ENCODE measurements around the gene MRAP. TPM values are rescaled to one million over a fixed set of nuclear protein-coding genes. Genes with fewer than 3 reads are reported as not detected.

MRAP gene
- total RNA-seq, 4 donors from 2014 or later, result 0.98 to 1.8 TPM; not detected in 2

- TF ChIP-seq, protein P1, sequence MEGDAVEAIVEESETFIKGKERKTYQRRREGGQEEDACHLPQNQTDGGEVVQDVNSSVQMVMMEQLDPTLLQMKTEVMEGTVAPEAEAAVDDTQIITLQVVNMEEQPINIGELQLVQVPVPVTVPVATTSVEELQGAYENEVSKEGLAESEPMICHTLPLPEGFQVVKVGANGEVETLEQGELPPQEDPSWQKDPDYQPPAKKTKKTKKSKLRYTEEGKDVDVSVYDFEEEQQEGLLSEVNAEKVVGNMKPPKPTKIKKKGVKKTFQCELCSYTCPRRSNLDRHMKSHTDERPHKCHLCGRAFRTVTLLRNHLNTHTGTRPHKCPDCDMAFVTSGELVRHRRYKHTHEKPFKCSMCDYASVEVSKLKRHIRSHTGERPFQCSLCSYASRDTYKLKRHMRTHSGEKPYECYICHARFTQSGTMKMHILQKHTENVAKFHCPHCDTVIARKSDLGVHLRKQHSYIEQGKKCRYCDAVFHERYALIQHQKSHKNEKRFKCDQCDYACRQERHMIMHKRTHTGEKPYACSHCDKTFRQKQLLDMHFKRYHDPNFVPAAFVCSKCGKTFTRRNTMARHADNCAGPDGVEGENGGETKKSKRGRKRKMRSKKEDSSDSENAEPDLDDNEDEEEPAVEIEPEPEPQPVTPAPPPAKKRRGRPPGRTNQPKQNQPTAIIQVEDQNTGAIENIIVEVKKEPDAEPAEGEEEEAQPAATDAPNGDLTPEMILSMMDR (IDR thresholded peaks at IDR 0.05), result no peak
- TF ChIP-seq EP300 (IDR thresholded peaks at IDR 0.05) (no peak), POLR2A (IDR thresholded peaks at IDR 0.05) (no peak), POLR2AphosphoS5 (IDR thresholded peaks at IDR 0.05) (no peak)
- no peak overlapping the region for H3K27ac ChIP-seq
- peaks cover 92% of the 10 kb centered on the region for H3K36me3 ChIP-seq
- peaks cover 3% of the 10 kb centered on the region for H3K4me1 ChIP-seq
- H3K4me3 ChIP-seq, result no peak overlapping the region
- peak; percentile 48 to 52 for DNase-seq (ENCODE audit: low spot score in 2 of 2)
- WGBS, result 95% methylated on average over 19 of the region's 19 CpGs
- H3K27me3 ChIP-seq, result no peaks in the 10 kb centered on the region
- H3K9me3 ChIP-seq, result no peaks in the 10 kb centered on the region
These were observed 35.5 kb downstream of the MRAP start for GRCh38 chr21:32333953-32334673.

DNA sequence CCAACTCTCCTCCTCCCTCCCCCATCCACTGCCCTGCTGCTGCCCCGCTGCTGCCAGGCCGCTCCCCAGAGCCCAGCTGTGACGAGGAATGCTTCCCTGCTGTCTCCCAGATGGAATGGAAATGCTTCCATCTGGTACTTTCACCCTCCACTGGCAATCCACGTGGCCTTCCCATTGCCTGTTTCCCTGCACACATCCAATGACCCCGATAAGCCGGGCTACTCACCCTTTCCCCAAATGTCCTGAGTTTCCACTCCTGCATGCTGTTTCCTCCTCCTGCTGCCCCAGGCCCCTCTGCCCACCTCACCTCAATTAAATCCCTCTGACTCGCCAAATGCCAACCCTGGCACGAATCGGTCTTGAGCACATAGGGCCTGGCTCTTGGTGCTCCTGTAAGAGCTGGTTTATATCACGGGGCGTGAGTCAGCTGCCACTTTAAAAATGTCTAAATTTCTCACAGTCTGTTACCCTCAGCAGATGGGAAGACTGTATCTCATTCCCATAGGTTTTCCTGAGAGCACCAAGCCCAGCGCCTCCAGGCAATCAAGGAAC, 36.4 kb downstream of the MRAP start:
- TF ChIP-seq, protein P1 (IDR thresholded peaks at IDR 0.05), result no peak
- TF ChIP-seq POLR2AphosphoS5 (IDR thresholded peaks at IDR 0.05), result no peak
- no peak for TF ChIP-seq POLR2A (IDR thresholded peaks at IDR 0.05)
- no peak for TF ChIP-seq EP300 (IDR thresholded peaks at IDR 0.05)
- Histone ChIP-seq H3K9me3 (no peaks in the 10 kb centered on the region), H3K4me3 (no peak overlapping the region), H3K27me3 (no peaks in the 10 kb centered on the region), H3K4me1 (no peaks in the 10 kb centered on the region), H3K36me3 (peaks cover 92% of the 10 kb centered on the region), H3K27ac (peak overlapping the region; percentile 2)
- 69% methylated on average over 12 of the region's 12 CpGs for WGBS
- peak in 1 of 2 donors; percentile 48 for DNase-seq (ENCODE audit: low spot score in 2 of 2)

- Histone ChIP-seq H3K4me3 (no peak overlapping the region), H3K4me1 (no peaks in the 10 kb centered on the region), H3K27ac (peak overlapping the region; percentile 2), H3K36me3 (peaks cover 92% of the 10 kb centered on the region), H3K27me3 (no peaks in the 10 kb centered on the region), H3K9me3 (no peaks in the 10 kb centered on the region)
- peak in 1 of 2 donors; percentile 46 for DNase-seq (ENCODE audit: low spot score in 2 of 2)
- 86% methylated on average over 26 of the region's 27 CpGs for WGBS
- TF ChIP-seq, protein P1 (IDR thresholded peaks at IDR 0.05), result no peak
- TF ChIP-seq POLR2AphosphoS5 (IDR thresholded peaks at IDR 0.05) (no peak), EP300 (IDR thresholded peaks at IDR 0.05) (no peak), POLR2A (IDR thresholded peaks at IDR 0.05) (no peak)
These were observed 37.2 kb downstream of the MRAP start for GRCh38 chr21:32335601-32336575.

- Histone ChIP-seq H3K27me3 (no peaks in the 10 kb centered on the region), H3K4me3 (no peak overlapping the region), H3K9me3 (no peaks in the 10 kb centered on the region), H3K36me3 (peaks cover 90% of the 10 kb centered on the region), H3K27ac (no peak overlapping the region), H3K4me1 (no peaks in the 10 kb centered on the region)
- no CpG with 5 or more reads among the region's 1 CpG for WGBS
- TF ChIP-seq, protein P1 (IDR thresholded peaks at IDR 0.05), result no peak
- TF ChIP-seq POLR2AphosphoS5 (IDR thresholded peaks at IDR 0.05) (no peak), EP300 (IDR thresholded peaks at IDR 0.05) (no peak), POLR2A (IDR thresholded peaks at IDR 0.05) (no peak)
- no peak for DNase-seq (ENCODE audit: low spot score in 2 of 2)
These were observed 38.1 kb downstream of the MRAP start for GRCh38 chr21:32336711-32337110.
